SK-N-MC (cell line): ENCODE measurements around the gene CCDC71.

Source experiments
- EZH2 ChIP-seq: fragments of 200-600 bp; sonication (generic); IDR thresholded peaks from one replicate; pipeline ENCODE4 v1.6.1; 2017; ENCODE audit warnings: antibody characterized with exemption
- POLR2AphosphoS5 ChIP-seq: IDR thresholded peaks from 2 replicates; pipeline ENCODE4 v1.6.1; 2012; ENCODE audit warnings: mild to moderate bottlenecking, low read depth, low read length, borderline replicate concordance

- TF ChIP-seq POLR2AphosphoS5 (no peak), EZH2 (no peak)
Observed at GRCh38 chr3:49123687-49124086, 42.4 kb downstream of the CCDC71 start.
